ENCODE measurements around the gene HOXA5.

Gene HOXA5

GRCh38 chr7:27143023-27143949 is at the start of gene HOXA5:
Gene HOXA5 (minus strand): TSS chr7:27143681. CDS start chr7:27143607, 74 bp downstream.
- DNase-seq: peak; percentile 87

- no peak for DNase-seq
These were observed 49.3 kb upstream of the HOXA5 start for GRCh38 chr7:27192546-27193334.

- no peak for DNase-seq
These were observed 48.5 kb upstream of the HOXA5 start for GRCh38 chr7:27191833-27192545.

GRCh38 chr7:27191161-27191731 is 47.8 kb upstream of the HOXA5 start:
- DNase-seq: no peak

- no peak for DNase-seq
These were observed 46.7 kb upstream of the HOXA5 start for GRCh38 chr7:27189997-27190748.

GRCh38 chr7:27189295-27189996 is 46.0 kb upstream of the HOXA5 start:
- no peak for DNase-seq

- DNase-seq: no peak
These were observed 45.2 kb upstream of the HOXA5 start for GRCh38 chr7:27188386-27189294.

GRCh38 chr7:27187475-27188385 is 44.2 kb upstream of the HOXA5 start:
- DNase-seq: no peak

GRCh38 chr7:27186668-27187474 is 43.4 kb upstream of the HOXA5 start:
- no peak for DNase-seq

GRCh38 chr7:27185854-27186667 is 42.6 kb upstream of the HOXA5 start:
- DNase-seq: no peak

- no peak for DNase-seq
These were observed 41.8 kb upstream of the HOXA5 start, which contains the start of gene HOXA11 for GRCh38 chr7:27185013-27185853. Gene HOXA11 (minus strand): TSS chr7:27185232. CDS start chr7:27185144, 88 bp downstream.

- peak; percentile 52 for DNase-seq
These were observed 41.0 kb upstream of the HOXA5 start for GRCh38 chr7:27184337-27185012.

GRCh38 chr7:27183682-27184336 is 40.3 kb upstream of the HOXA5 start:
- peak; percentile 46 for DNase-seq

- DNase-seq: peak; percentile 54
These were observed 39.6 kb upstream of the HOXA5 start for GRCh38 chr7:27182861-27183681.
